Measurements from ENCODE around the gene PIK3C2G. TPM values are rescaled to one million over a fixed set of nuclear protein-coding genes. Genes with fewer than 3 reads are reported as not detected.

The PIK3C2G gene
- total RNA-seq, 1 experiment from 2014 or later, result not detected

GRCh38 chr12:18620986-18621385, 359.7 kb downstream of the PIK3C2G start:
- H3K4me2 ChIP-seq (ENCODE audit: insufficient read depth, insufficient read length, low read length), result no peak overlapping the region
- no peaks in the 10 kb centered on the region for H3K79me1 ChIP-seq (ENCODE audit: insufficient read depth, low read depth, low read length, poor library complexity, severe bottlenecking)
- no peak overlapping the region for H3K4ac ChIP-seq (ENCODE audit: low read depth, low read length)
- Mint-ChIP-seq H3K4me1 (peaks cover 6 to 13% of the 10 kb centered on the region in 2 experiments), H3K4me3 (no peak overlapping the region), H3K27ac (no peak overlapping the region), H3K36me3 (ENCODE audit: insufficient read depth in 1 of 3, low read depth in 3 of 3) (peaks cover 0 to 1% (median 0%) of the 10 kb centered on the region in 3 experiments; a peak in 1 of 7 replicates), H3K9me3 (peaks cover 0 to under 1% of the 10 kb centered on the region in 2 experiments; a peak in 1 of 5 replicates), H3K27me3 (ENCODE audit: low read depth) (no peaks in the 10 kb centered on the region)
- no peak overlapping the region for H4K8ac ChIP-seq (replicated peaks; ENCODE audit: insufficient read length, low read depth, low read length)
- no peak for DNase-seq
- no peak overlapping the region for H2BK15ac ChIP-seq (ENCODE audit: low read depth, low read length)
- no peaks in the 10 kb centered on the region for H4K20me1 ChIP-seq (ENCODE audit: control insufficient read depth, insufficient read depth, insufficient read length)
- H2AK5ac ChIP-seq (ENCODE audit: insufficient read length, low read length), result no peak overlapping the region
- H3K23ac ChIP-seq (ENCODE audit: insufficient read length, low read depth, low read length), result no peak overlapping the region
- no peaks in the 10 kb centered on the region for H3K23me2 ChIP-seq (ENCODE audit: insufficient read length, low read depth, low read length, poor library complexity, severe bottlenecking)
- TF ChIP-seq CTCF (conservative IDR thresholded peaks at IDR 0.05), result no peak
- no peak overlapping the region for H3K14ac ChIP-seq (ENCODE audit: insufficient read depth, low read length)
- H3K4me1 ChIP-seq (ENCODE audit: insufficient read depth, low read length), result no peaks in the 10 kb centered on the region
- H3K9ac ChIP-seq (ENCODE audit: extremely low read depth, insufficient read length, low read length), result no peak overlapping the region
- H3K79me2 ChIP-seq (ENCODE audit: insufficient read depth, low read length), result no peaks in the 10 kb centered on the region
- no peak overlapping the region for H2AFZ ChIP-seq (ENCODE audit: low read length)
- H2BK12ac ChIP-seq (ENCODE audit: insufficient read length, low read depth, low read length), result no peak overlapping the region
- no peak overlapping the region for H3K56ac ChIP-seq (ENCODE audit: insufficient read length, low read depth, low read length)
- H4K5ac ChIP-seq (ENCODE audit: insufficient read length, low read depth, low read length), result no peak overlapping the region
- H3K27me3 ChIP-seq (ENCODE audit: insufficient read depth, low read length), result no peaks in the 10 kb centered on the region
- H3K9me3 ChIP-seq (ENCODE audit: control insufficient read depth, low read depth, low read length), result no peaks in the 10 kb centered on the region
- H3T11ph ChIP-seq (ENCODE audit: low read length), result no peak overlapping the region
- no peak overlapping the region for H2BK5ac ChIP-seq (ENCODE audit: insufficient read length, low read length)
- H4K91ac ChIP-seq (ENCODE audit: insufficient read length, low read depth, low read length), result no peak overlapping the region
- no peak overlapping the region for H2BK120ac ChIP-seq (ENCODE audit: low read depth, low read length, poor library complexity, severe bottlenecking)
- H3K18ac ChIP-seq (ENCODE audit: insufficient read length, low read depth, low read length), result no peak overlapping the region
- no peak overlapping the region for H2BK20ac ChIP-seq (ENCODE audit: low read depth, low read length, poor library complexity, severe bottlenecking)
- H3K27ac ChIP-seq (ENCODE audit: insufficient read length, low read depth, low read length), result no peak overlapping the region
